PC-3 (cell line): Measurements from ENCODE around the gene KRT23. TPM values are rescaled to one million over a fixed set of nuclear protein-coding genes. Genes with fewer than 3 reads are reported as not detected.

Experiments used
- ATAC-seq: fragments of 200-7000 bp; cut with Tn5 transposase; 2 replicates; pipeline ENCODE4 v1.9.1; 2020; ENCODE audit warnings: mild to moderate bottlenecking, moderate library complexity
- BruUV-seq: library from RNA; stranded (reverse); fragments of 400-500 nt; replicated peaks from 2 replicates; lab custom pipeline; 2021; lab: Mats Ljungman, UMichigan
- CTCF ChIA-PET: fragments of 300-600 bp; sonication (Branson Sonifier 250); formaldehyde crosslinking; loops from one replicate; lab custom pipeline; 2022; ENCODE audit warnings: antibody characterized with exemption; lab: Charles Lee
- POLR2A ChIA-PET: fragments of 300-600 bp; sonication (Branson Sonifier 250); formaldehyde crosslinking; loops from one replicate; lab custom pipeline; 2022; ENCODE audit warnings: antibody characterized with exemption; ENCODE audit not compliant: unreplicated experiment; lab: Charles Lee
- DNase-seq: peaks from one replicate; pipeline ENCODE4 v3.0.0-alpha.2; 2015
- H2AFZ ChIP-seq: fragments of 300-600 bp; sonication (generic); 2 replicates; pipeline ENCODE4 v1.6.0; 2016; ENCODE audit warnings: antibody characterized with exemption, low read length
- H3F3A ChIP-seq: fragments of 300-600 bp; sonication (generic); one replicate; pipeline ENCODE4 v1.6.0; 2017; ENCODE audit warnings: antibody characterized with exemption, low read length, control low read depth, mild to moderate bottlenecking; ENCODE audit not compliant: unreplicated experiment
- H3K27ac ChIP-seq: fragments of 300-600 bp; sonication (generic); 2 replicates; pipeline ENCODE4 v1.5.1; 2016; ENCODE audit warnings: mild to moderate bottlenecking, low read length
- H3K27me3 ChIP-seq: fragments of 300-600 bp; sonication (generic); 2 replicates; pipeline ENCODE4 v1.6.1; 2016; ENCODE audit warnings: low read length, mixed read lengths
- H3K36me3 ChIP-seq: fragments of 300-600 bp; sonication (generic); 2 replicates; pipeline ENCODE4 v1.6.1; 2016; ENCODE audit warnings: low read depth, mixed run types, low read length, mixed read lengths
- H3K4me1 ChIP-seq: fragments of 300-600 bp; sonication (generic); 2 replicates; pipeline ENCODE4 v1.5.1; 2016; ENCODE audit warnings: low read length; ENCODE audit not compliant: insufficient read depth
- H3K4me2 ChIP-seq: fragments of 300-600 bp; sonication (generic); 2 replicates; pipeline ENCODE4 v1.6.0; 2016; ENCODE audit warnings: low read length
- H3K4me3 ChIP-seq: fragments of 300-600 bp; sonication (generic); 2 replicates; pipeline ENCODE4 v1.5.1; 2016; ENCODE audit warnings: mild to moderate bottlenecking, low read length, mixed read lengths
- H3K79me2 ChIP-seq: fragments of 300-600 bp; sonication (generic); 2 replicates; pipeline ENCODE4 v1.6.1; 2017; ENCODE audit warnings: low read length, mixed read lengths
- H3K9ac ChIP-seq: fragments of 300-600 bp; sonication (generic); 2 replicates; pipeline ENCODE4 v1.6.0; 2016; ENCODE audit warnings: mild to moderate bottlenecking, low read length
- H3K9me2 ChIP-seq: fragments of 300-600 bp; sonication (generic); replicated peaks from 2 replicates; pipeline ENCODE4 v1.6.1; 2016; ENCODE audit warnings: mixed run types, low read length, mixed read lengths
- H3K9me3 ChIP-seq: fragments of 300-600 bp; sonication (generic); 2 replicates; pipeline ENCODE4 v1.6.1; 2016; ENCODE audit warnings: low read length, mixed read lengths
- H4K20me1 ChIP-seq: fragments of 300-600 bp; sonication (generic); 2 replicates; pipeline ENCODE4 v1.6.1; 2016; ENCODE audit warnings: low read length, mixed read lengths
- CTCF ChIP-seq: fragments of 300-600 bp; sonication (generic); conservative IDR thresholded peaks from 2 replicates; pipeline ENCODE4 v1.5.1; 2017; ENCODE audit warnings: antibody characterized with exemption, low read depth, mild to moderate bottlenecking, low read length
- EZH2 ChIP-seq: fragments of 300-600 bp; sonication (generic); IDR thresholded peaks from one replicate; pipeline ENCODE4 v1.6.1; 2017; ENCODE audit warnings: antibody characterized with exemption, mild to moderate bottlenecking, low read length; ENCODE audit not compliant: unreplicated experiment
- EZH2phosphoT487 ChIP-seq: fragments of 300-600 bp; sonication (generic); IDR thresholded peaks from 2 replicates; pipeline ENCODE4 v1.6.1; 2018; ENCODE audit warnings: mild to moderate bottlenecking, antibody characterized with exemption, low read length, borderline replicate concordance
- intact Hi-C: fragments of 100-400 bp; cut with micrococcal nuclease; formaldehyde crosslinking; loops from 2 replicates; pipeline ENCODE4 v1.9.0; 2023
- total RNA-seq: library from RNA; depleted of rRNA; stranded (reverse); fragments of >200 nt; gene quantifications from 2 replicates; pipeline ENCODE4 v1.2.3, GENCODE V29; 2014

The KRT23 gene
- total RNA-seq, 1 experiment from 2014 or later = not detected

GRCh38 chr17:40980117-40980516 is 42.7 kb upstream of the KRT23 start:
- Histone ChIP-seq H3K27me3 (no peaks in the 10 kb centered on the region), H3K9ac (no peak overlapping the region), H3K4me1 (peaks cover 6% of the 10 kb centered on the region; the same call in 1 of the 2 replicates), H3K4me2 (no peak overlapping the region), H3K9me3 (no peaks in the 10 kb centered on the region), H3K9me2 (no peaks in the 10 kb centered on the region), H3K4me3 (no peak overlapping the region), H3F3A (no peaks in the 10 kb centered on the region), H3K36me3 (no peaks in the 10 kb centered on the region), H3K27ac (no peak overlapping the region), H4K20me1 (no peaks in the 10 kb centered on the region), H3K79me2 (no peaks in the 10 kb centered on the region), H2AFZ (no peak overlapping the region)
- ChIA-PET CTCF (no interaction called here), POLR2A (no interaction called here)
- DNase-seq (no peak), ATAC-seq (no peak)
- intact Hi-C loops = no loop called here
- BruUV-seq = no TSS peak
- no peak for TF ChIP-seq EZH2

- H3K36me3 ChIP-seq = no peaks in the 10 kb centered on the region
- H3K9ac ChIP-seq = no peak overlapping the region
- H4K20me1 ChIP-seq = no peaks in the 10 kb centered on the region
- DNase-seq = no peak
- no peak for TF ChIP-seq EZH2
- H3K9me2 ChIP-seq = no peaks in the 10 kb centered on the region
- no peak for ATAC-seq
- no peak overlapping the region for H3K4me3 ChIP-seq
- BruUV-seq = no TSS peak
- intact Hi-C loops = no loop called here
- ChIA-PET CTCF (no interaction called here), POLR2A (no interaction called here)
- no peaks in the 10 kb centered on the region for H3K79me2 ChIP-seq
- no peak overlapping the region for H2AFZ ChIP-seq
- H3F3A ChIP-seq = no peaks in the 10 kb centered on the region
- H3K27me3 ChIP-seq = no peaks in the 10 kb centered on the region
- peaks cover 6% of the 10 kb centered on the region; the same call in 1 of the 2 replicates for H3K4me1 ChIP-seq
- no peak overlapping the region for H3K27ac ChIP-seq
- H3K9me3 ChIP-seq = no peaks in the 10 kb centered on the region
- no peak overlapping the region for H3K4me2 ChIP-seq
Observed at GRCh38 chr17:40978575-40979151, 41.2 kb upstream of the KRT23 start.

DNA sequence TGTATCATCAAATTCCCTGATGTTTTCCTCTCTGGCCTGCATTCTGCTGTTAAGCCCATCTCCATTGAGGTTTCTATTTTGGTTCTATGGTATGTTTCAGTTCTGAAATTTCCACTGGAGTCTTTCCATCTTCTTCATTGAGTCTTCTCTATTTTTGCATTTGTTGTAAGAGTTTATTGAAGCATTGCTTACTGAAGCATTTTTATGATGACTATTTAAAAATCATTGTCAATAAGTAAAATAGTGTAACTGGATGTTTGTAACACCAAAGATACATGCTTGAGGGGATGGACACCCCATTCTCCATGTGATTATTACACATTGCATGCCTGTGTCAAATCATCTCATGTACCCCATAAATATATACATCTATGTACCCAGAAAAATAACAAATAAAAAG is 38.1 kb upstream of the KRT23 start:
- no peaks in the 10 kb centered on the region for H3K9me2 ChIP-seq
- no peak overlapping the region for H3K4me3 ChIP-seq
- no peaks in the 10 kb centered on the region for H3K27me3 ChIP-seq
- no peaks in the 10 kb centered on the region for H3K79me2 ChIP-seq
- H3K9ac ChIP-seq = no peak overlapping the region
- ChIA-PET POLR2A (no interaction called here), CTCF (no interaction called here)
- H3K36me3 ChIP-seq = no peaks in the 10 kb centered on the region
- H2AFZ ChIP-seq = no peak overlapping the region
- H3K9me3 ChIP-seq = no peaks in the 10 kb centered on the region
- intact Hi-C loops = no loop called here
- no peak overlapping the region for H3K4me2 ChIP-seq
- no peaks in the 10 kb centered on the region for H3F3A ChIP-seq
- no peaks in the 10 kb centered on the region for H4K20me1 ChIP-seq
- ATAC-seq (no peak), DNase-seq (no peak)
- no peak overlapping the region for H3K27ac ChIP-seq
- BruUV-seq = no TSS peak
- TF ChIP-seq EZH2 (no peak), EZH2phosphoT487 (no peak), CTCF (no peak)
- peaks cover 6% of the 10 kb centered on the region; the same call in 1 of the 2 replicates for H3K4me1 ChIP-seq
